ENCODE data around the gene RETREG1.

RETREG1 gene

DNA sequence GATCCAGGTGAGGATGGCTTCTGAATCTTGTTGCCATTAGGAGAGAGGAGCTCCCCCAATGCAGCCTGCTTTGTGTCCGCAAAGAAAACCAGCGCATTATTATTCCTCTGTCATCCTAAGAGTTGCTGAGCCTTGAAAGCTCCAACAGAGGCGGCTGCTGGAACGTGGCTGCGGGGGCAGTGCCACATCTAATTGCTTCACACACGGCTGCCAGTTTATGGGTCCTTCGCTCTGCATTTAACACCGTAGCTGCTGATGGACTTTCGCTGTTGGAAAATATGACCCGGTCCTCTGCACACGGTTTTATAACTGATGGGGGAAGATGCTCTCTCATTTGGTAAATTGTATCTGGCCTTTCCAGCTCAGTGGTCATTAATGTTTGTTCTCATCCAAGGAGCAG lies 189.2 kb downstream of the RETREG1 start:
- no peak for TF ChIP-seq CTCF (conservative IDR thresholded peaks at IDR 0.05)
- TF ChIP-seq ZFX (IDR thresholded peaks at IDR 0.05) = no peak
- no peak overlapping the region for H3K27ac ChIP-seq

All from C4-2B (cell line).